ENCODE results near the gene GNB4.

Gene GNB4

GRCh38 chr3:179438841-179439240 lies 12.4 kb downstream of the GNB4 start:
- in situ Hi-C loops (cut with MboI; ENCODE audit: low sequenced_read_pairs): no loop called here

DNA sequence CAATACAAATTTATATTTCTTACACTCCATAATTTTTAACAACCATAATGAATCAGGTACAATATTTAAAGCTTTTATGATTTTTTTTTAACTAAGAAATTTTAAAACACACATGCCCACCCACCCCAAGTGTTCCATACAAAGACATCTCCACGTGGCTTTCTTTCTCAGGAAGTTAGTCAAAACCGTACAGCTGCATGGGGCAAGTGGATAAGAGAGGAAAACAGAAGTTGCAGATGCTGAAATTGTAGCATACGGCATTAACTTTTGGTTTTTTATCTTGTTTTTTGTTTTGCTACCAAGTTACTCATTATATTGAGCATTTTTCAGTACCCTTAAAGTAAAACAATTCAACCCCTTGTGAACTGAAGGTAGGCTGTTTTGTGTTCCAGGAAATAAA lies 14.8 kb downstream of the GNB4 start:
- in situ Hi-C loops (cut with MboI; ENCODE audit: low sequenced_read_pairs): no loop called here

- in situ Hi-C loops (cut with MboI; ENCODE audit: low sequenced_read_pairs): no loop called here
Observed at GRCh38 chr3:179432451-179432850, 18.8 kb downstream of the GNB4 start.

GRCh38 chr3:179432021-179432420 lies 19.2 kb downstream of the GNB4 start:
- in situ Hi-C loops (cut with MboI; ENCODE audit: low sequenced_read_pairs): no loop called here

GRCh38 chr3:179430277-179430870 lies 20.9 kb downstream of the GNB4 start:
- in situ Hi-C loops (cut with MboI; ENCODE audit: low sequenced_read_pairs): no loop called here

GRCh38 chr3:179428876-179429548 lies 22.3 kb downstream of the GNB4 start:
- in situ Hi-C loops (cut with MboI; ENCODE audit: low sequenced_read_pairs): no loop called here

DNA sequence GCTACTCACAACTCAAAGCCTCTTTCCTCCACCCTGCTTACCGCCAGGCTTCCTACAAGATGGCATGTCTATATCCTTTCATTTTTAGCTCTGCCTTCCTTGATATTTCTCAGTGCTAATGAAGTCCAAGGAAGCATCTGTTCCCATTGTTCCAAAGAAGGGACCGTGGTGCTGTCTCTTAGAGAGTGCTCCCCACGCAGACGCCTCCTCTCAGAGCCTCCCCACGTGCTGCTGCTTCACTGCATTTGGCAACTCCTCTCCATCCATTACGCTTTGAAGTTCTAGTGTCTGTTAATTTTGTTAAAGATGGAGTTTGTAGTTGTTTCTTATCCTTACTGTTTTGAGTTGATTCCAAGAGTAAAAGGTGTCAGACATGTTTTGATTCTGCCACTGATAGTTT lies 26.2 kb downstream of the GNB4 start:
- in situ Hi-C loops (cut with MboI; ENCODE audit: low sequenced_read_pairs): no loop called here

DNA sequence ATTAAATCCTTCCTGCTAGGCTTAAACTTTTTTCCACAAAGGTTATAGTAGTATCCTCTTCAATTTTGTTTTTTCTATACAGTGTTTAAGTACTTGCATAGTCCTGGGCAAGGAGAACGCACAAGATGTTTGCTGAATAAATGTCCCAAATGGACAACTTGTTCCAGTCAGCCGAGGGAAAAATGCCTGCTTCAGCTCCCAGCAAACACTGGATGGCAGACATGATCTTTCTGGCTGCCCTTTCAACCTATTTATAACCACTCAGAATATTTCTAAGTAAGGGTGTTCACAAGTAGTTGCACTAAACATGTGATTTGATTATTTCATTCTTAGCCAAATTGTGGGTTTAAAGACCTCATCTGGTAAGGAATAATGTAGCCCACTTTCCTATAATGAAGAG lies 29.8 kb downstream of the GNB4 start:
- in situ Hi-C loops (cut with MboI; ENCODE audit: low sequenced_read_pairs): no loop called here

GRCh38 chr3:179418610-179419009 lies 32.7 kb downstream of the GNB4 start:
- in situ Hi-C loops (cut with MboI; ENCODE audit: low sequenced_read_pairs): no loop called here

- in situ Hi-C loops (cut with MboI; ENCODE audit: low sequenced_read_pairs): no loop called here
Observed at GRCh38 chr3:179416681-179417080, 34.6 kb downstream of the GNB4 start.

GRCh38 chr3:179415377-179415776 lies 35.9 kb downstream of the GNB4 start:
- in situ Hi-C loops (cut with MboI; ENCODE audit: low sequenced_read_pairs): no loop called here

GRCh38 chr3:179414804-179415203 lies 36.5 kb downstream of the GNB4 start:
- in situ Hi-C loops (cut with MboI; ENCODE audit: low sequenced_read_pairs): no loop called here

DNA sequence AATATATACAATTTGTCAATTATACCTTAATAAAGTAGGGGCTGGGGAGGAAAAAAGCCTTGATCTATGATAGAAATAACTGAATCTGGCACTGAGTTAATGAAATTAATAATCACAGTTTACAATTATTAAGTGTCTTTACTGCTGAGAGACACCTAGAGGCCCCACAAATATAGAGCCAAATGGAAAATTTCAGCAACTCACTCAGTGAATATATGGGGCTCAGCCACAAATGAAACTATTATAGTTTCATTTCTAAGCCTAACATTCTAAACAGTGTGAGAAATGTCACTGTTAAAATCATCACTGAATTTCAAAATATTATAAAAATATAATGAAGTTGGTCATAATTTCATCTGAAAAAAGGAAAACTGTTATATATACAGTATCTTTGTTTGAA lies 40.3 kb downstream of the GNB4 start:
- in situ Hi-C loops (cut with MboI; ENCODE audit: low sequenced_read_pairs): no loop called here

GRCh38 chr3:179410331-179410730 lies 40.9 kb downstream of the GNB4 start:
- in situ Hi-C loops (cut with MboI; ENCODE audit: low sequenced_read_pairs): no loop called here

- in situ Hi-C loops (cut with MboI; ENCODE audit: low sequenced_read_pairs): no loop called here
Observed at GRCh38 chr3:179404307-179404706, 47.0 kb downstream of the GNB4 start.

DNA sequence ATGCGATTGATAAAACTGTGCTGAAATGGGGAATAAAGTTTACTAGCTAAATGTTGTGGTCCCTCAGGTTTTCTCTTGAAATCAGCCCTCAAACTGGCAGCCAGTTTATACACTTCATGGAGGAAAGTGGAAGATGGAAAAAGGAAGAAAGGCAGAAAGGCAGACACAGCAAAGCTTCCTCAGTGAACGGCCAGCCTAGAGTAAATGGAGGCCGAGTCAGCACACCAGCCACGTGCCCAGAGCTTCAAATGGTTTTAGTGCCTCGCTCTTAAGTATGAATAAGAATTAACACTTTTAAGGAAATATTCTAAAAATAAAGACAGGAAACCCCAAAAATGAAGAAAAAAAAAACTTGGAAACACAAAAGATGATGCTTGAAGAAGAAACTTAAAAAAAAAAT lies 48.3 kb downstream of the GNB4 start:
- in situ Hi-C loops (cut with MboI; ENCODE audit: low sequenced_read_pairs): no loop called here

DNA sequence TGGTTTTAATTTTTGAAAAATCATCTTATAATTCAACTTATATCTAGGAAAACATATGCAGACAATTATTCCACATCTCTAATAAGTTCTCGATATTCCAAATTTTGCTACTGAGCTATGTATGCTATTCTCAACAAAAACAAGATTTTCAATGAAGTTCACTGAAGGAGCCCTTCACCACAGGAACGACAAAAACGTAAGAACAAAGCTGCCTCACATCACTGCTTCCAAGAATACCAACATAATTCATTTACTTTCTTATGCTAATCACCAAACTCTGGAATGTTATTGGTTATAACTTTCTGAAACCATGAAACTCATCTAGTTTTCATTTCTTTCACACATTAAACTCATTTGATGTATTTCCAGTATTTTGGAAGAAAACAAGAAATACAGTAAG lies 49.7 kb downstream of the GNB4 start:
- in situ Hi-C loops (cut with MboI; ENCODE audit: low sequenced_read_pairs): no loop called here

- in situ Hi-C loops (cut with MboI; ENCODE audit: low sequenced_read_pairs): no loop called here
Observed at GRCh38 chr3:179398574-179399231, 52.6 kb downstream of the GNB4 start.

DNA sequence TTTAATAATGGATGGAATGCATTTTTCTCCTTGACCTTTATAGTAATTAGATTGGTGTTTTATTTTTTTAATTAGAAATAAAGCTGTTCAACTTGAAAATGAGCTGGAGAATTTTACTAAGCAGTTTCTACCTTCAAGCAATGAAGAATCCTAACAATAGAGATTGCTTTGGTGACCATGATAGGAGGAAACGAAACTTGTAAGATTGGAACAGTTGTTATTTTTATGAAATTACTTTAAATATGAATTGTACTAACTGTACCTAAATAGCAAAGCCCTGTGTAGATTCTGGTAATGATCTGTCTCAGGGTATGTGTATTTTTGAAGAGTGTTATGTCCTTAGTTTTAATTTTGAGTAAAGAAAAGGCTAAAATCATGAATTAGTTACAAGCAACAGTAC lies 59.4 kb downstream of the GNB4 start:
- in situ Hi-C loops (cut with MboI; ENCODE audit: low sequenced_read_pairs): no loop called here

GRCh38 chr3:179376474-179376873 lies 74.8 kb downstream of the GNB4 start:
- in situ Hi-C loops (cut with MboI; ENCODE audit: low sequenced_read_pairs): no loop called here

DNA sequence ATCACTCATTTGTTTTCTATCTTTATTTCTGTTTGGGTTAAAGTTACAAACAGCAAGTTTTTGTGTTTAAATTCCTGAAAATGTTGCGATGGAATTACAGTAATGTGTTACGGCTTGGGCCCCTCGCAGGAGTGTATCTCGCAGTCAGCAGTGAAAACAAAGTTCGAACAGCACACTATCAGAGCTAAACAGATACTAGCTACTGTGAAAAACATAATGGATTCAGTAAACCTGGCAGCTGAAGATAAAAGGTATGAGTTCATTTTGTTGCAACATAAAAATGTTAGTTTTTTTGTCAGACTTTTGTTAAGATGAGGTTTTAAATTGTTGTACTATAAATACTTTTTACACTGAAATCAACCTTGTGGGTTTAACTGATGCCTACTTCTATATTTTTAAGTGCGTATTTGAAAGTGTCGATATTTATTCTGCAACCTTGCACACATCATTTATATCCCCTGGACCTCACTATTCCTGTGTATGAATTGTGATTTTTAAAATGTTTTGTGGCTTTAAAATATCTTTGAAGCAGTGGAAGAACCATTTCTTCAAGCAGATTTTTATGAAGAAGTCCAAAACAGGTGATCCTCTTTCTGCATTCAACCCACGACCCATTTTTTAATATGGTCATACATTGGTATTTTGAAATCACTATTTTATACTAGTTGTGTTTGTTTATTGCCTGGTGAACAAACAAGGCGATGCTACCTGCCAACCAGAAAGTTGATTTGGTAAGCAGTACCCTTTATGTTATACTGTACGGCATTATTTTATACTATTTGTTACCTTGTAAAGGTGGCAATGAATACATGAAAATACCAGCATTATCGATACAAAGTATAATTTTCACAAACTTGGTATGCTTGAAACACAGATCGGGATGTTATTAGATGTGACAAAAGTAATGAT lies 75.9 kb downstream of the GNB4 start:
- in situ Hi-C loops (cut with MboI; ENCODE audit: low sequenced_read_pairs): no loop called here
